HG02571 (cell line): ENCODE results near the gene FGD2.
"Not testable (repeated sequence)": the region's sequence is repeated elsewhere in the genome, so short reads cannot be mapped to it uniquely, and the experiment has no call there.

Experiments used
- ATAC-seq: cut with Tn5 transposase; IDR thresholded peaks from one replicate; pipeline ENCODE4 v1.9.1; 2021; ENCODE audit warnings: mild to moderate bottlenecking, moderate library complexity; ENCODE audit not compliant: unreplicated experiment

The FGD2 gene

GRCh38 chr6:37057128-37057471 lies 51.6 kb downstream of the FGD2 start:
- ATAC-seq = no peak

GRCh38 chr6:37057678-37058077 lies 52.2 kb downstream of the FGD2 start:
- ATAC-seq = no peak

DNA sequence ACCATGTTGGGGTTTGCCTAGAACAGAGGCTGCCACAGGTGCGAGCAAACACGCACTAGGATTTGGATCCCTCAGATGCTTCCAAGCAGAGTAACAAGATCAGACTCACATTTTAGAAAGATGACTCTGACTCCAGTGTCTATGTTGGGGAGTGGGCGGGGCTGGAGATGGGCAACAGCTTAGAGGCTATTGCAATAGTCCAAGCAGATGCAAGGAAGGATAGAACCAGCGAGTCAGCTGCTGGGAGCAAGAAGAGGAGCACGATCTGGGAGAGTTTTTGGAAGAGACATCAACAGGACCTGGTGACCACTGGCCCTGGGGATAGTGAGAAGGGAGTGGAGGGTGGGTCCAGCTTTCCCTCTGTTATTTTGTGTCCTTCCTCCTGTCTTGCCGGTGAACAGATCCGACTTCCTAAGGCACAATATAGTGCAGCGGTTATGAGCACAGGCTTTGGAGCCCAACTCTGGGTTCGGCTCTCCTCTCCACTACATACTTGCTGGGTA lies 52.7 kb downstream of the FGD2 start:
- no peak for ATAC-seq

GRCh38 chr6:37058984-37059343 lies 53.5 kb downstream of the FGD2 start:
- ATAC-seq = not testable (repeated sequence)

DNA sequence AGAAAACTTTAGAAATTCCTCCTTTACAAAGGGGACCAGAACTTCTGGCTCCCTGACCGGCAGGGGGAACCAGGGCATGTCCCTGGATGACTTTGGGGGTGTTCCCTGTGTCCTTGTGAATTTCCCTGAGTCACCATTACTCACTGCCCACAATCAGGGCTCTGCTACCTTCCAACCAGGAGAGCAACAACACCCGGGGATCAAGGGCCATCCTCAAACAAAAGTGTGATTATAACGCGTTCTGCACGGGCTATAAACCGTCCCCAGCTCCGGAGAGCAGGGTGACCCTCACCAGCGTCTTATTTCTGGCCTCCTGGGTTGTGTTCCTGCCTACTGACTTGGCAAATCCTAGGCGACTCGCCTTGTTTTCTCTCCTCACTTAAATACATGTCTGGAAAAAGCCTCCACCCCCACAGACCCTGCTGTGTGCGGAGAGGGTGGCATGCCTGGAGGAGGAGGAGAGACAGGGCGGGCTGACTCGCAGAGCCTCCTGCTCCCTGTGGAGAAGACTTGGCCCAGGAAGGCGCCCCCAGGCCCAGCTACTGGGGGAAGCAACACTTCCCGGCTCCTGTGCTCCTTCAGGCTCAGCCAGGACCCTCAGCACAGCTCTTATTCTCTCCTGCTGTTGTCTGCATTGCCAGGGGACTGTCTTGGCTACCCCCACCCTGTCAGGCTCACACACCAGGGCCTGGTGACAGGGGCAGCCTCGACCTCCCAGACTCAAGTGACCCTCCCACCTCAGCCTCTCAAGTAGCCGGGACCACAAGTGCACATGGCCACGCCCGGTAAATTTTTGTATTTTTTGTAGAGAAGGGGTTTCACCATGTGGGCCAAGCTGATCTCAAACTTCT lies 54.1 kb downstream of the FGD2 start:
- ATAC-seq = no peak

DNA sequence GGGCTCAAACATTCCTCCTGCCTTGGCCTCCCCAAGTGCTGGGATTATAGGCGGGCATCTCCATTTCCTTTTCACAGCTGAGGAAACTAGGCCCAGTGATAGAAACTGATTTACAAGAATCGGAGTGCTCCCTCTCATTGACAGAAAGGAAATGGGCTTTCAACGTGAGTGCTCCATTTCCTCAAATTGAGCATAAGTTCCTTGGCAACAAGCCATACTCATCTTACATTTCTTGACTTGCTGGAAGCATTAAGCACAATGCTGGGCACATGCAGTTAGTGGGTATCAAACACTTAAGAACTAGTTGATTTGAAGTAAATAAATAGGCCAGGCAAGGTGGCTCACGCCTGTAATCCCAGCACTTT lies 54.7 kb downstream of the FGD2 start:
- no peak for ATAC-seq

GRCh38 chr6:37061157-37061804 lies 55.8 kb downstream of the FGD2 start:
- no peak for ATAC-seq

DNA sequence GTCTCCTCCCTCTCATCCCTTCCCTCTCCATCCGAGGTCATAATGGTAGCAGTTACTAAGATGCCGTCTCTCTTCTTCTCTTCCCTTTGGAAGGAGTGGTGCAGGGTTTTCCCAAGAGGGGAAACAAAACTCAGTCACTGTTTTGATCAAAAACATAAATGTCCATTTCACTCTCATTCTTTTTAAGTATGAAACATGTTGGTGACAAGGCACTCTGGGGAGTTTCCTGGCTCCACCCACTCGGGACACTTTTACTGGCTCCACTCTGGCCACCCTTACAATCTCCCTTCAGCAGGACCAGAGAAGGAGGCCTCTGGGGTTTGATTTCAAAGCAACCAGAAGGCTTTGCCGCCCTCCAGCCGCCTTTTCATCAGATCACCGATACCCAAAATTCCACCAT lies 57.0 kb downstream of the FGD2 start:
- no peak for ATAC-seq

GRCh38 chr6:37068356-37069270 lies 63.2 kb downstream of the FGD2 start:
- ATAC-seq = no peak

- ATAC-seq = no peak
Measured at GRCh38 chr6:37069639-37070038, 64.2 kb downstream of the FGD2 start.

DNA sequence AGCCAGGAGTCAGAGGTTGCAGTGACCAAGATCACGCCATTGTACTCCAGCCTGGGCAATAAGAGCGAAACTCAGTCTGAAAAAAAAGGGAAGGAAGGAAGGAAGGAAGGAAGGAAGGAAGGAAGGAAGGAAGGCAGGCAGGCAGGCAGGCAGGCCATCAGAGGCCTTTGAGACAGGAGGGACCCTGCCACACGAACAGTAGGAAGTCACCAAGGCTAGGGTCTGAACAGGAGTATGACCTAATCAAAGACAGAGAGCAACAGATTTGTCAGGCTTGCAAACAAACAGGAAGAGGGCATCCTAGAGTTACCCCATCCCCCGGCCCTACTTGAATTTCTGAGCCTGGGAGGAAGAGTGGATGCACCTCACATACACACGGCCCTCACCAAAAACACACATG lies 67.1 kb downstream of the FGD2 start:
- no peak for ATAC-seq

DNA sequence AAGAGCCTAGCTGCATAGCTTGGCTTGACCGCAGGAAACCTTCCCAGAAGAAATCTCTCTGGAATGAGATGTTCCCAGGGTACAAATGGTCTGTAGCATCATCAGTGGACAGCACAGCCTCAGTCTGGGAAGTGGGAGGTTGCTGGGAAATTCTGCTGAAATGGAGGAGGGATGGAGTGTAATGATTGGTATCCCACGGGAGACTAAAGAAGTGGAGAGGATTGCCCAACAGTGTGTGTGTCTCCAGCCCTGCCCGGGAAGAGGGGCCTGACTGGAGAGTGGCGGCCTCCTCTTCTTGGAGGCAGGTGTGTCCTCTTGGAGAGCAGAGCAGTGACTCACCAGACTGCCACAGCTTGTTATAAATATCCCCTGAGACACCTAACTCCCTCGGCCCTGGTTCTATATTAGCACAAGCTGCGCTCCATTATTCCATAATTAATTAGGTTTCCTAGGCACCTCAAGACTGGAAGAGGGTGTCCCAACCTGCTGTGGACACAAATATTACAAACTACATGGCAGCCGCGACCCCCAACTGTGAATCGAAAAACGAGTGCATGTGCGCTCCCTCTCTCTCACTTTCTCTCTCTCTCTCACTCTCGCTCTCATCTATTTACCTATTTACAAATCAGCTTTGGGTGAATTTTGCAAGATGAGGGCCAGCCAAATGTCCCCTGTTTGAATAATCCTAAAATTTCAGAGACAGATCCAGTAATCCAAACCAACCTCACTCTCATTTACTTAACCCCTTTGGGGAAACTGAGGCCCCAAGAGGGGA lies 68.8 kb downstream of the FGD2 start:
- ATAC-seq = no peak

DNA sequence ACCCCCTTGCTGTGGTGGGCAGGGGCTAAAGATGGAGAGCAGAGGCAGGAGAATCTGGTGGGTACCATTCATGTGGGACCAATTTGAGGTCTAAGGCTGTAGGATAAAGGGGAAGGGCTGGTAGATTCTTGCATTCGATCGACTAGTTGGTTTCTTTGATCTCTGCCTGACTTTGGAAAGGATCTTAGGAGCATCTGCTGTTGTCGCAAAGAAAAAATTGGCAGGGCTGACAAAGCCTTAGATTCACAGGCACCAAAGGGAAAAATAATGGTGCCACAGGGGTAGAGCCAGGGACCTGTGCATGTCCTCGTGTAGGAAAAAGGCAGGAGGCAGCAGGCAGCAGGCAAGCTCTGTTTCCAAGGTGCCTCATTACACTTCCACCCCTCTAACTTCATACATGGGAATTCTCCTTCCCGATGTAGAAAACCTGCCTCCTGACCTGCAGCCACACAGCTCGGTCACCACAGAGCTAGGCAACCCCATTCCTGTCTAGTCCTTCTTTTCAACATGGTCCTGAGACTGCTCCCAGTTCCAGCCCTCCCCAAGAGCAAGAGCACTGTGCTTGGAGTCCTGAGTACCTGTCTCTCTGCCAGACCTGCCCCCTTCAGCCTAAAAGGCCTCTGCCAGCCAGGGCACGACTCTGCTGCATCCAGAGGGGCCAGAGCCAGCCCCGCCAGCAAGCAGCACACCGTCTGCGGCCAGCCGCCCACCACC lies 71.9 kb downstream of the FGD2 start:
- ATAC-seq = no peak

DNA sequence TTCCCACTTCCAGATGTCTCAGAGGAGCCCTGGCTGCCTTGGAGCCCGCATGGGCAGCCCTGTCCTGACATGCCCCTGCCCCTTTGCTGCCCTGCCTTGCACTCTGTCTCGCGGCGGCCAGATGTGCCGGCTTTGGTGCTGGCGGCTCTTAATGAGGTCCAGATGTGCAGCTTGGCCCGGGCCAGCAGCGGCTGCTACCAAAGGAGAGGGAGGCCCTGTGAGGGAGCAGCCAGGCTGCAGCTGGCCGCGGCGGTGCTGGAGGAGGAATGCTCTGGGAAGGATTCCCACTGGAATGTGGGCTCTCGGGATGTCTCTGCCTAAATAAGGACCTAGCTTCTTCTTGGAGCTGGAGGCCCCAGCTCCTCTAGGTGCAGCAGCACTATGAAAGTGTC lies 72.4 kb downstream of the FGD2 start:
- no peak for ATAC-seq
